Measurements from ENCODE around the gene GAS2L1. TPM values are rescaled to one million over a fixed set of nuclear protein-coding genes. Genes with fewer than 3 reads are reported as not detected.
"Not testable (repeated sequence)": the region's sequence is repeated elsewhere in the genome, so short reads cannot be mapped to it uniquely, and the experiment has no call there.

Gene GAS2L1
- total RNA-seq, 2 donors from 2014 or later = 19.4 to 28.0 TPM

DNA sequence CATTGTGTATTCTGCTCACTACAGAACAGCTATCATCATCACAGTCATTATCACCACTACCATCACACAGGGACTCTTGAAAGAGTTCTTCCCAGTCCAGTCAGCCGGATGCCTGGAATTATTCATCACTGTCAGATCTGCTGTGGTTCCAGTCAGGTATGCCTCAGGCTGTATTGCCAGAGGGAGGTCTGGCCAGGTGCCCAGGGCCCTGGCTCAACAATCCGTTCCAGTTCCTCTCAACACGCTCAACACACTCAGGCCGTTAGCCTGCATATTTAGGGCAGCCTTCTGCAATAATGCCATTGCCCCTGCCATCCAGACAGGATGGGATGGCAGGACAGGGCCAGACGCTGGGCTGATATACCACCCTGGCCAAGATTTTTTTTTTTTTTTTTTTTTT, 37.7 kb downstream of the GAS2L1 start:
- Histone ChIP-seq H3K27me3 (no peaks in the 10 kb centered on the region), H3K27ac (peak overlapping the region; percentile 52 to 61), H3K9me3 (no peaks in the 10 kb centered on the region), H3K4me1 (peaks cover 0 to 27% of the 10 kb centered on the region in 2 donors), H3K4me3 (no peak overlapping the region), H3K36me3 (peaks cover 63% of the 10 kb centered on the region)
- no peak for DNase-seq (ENCODE audit: low spot score)
- TF ChIP-seq, protein P1, sequence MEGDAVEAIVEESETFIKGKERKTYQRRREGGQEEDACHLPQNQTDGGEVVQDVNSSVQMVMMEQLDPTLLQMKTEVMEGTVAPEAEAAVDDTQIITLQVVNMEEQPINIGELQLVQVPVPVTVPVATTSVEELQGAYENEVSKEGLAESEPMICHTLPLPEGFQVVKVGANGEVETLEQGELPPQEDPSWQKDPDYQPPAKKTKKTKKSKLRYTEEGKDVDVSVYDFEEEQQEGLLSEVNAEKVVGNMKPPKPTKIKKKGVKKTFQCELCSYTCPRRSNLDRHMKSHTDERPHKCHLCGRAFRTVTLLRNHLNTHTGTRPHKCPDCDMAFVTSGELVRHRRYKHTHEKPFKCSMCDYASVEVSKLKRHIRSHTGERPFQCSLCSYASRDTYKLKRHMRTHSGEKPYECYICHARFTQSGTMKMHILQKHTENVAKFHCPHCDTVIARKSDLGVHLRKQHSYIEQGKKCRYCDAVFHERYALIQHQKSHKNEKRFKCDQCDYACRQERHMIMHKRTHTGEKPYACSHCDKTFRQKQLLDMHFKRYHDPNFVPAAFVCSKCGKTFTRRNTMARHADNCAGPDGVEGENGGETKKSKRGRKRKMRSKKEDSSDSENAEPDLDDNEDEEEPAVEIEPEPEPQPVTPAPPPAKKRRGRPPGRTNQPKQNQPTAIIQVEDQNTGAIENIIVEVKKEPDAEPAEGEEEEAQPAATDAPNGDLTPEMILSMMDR (IDR thresholded peaks at IDR 0.05) = no peak

DNA sequence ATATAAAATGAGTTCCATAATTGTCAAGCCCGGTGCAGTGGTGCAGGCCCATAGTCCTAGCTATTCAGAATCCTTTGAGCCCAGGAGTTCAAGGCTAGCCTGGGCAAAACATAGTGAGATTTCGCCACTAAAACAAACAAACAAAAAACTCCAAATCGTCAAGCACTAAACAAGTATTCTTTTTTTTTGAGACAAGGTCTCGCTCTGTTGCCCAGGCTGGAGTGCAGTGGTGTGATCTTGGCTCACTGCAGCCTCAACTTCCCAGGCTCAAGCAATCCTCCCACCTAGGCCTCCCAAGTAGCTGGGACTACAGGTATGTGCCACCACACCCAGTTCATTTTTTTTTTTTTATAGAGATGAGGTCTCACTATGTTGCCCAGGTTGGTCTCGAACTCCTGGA, 38.4 kb downstream of the GAS2L1 start:
- not testable (repeated sequence) for H3K4me3 ChIP-seq; H3K27me3 ChIP-seq; H3K9me3 ChIP-seq; DNase-seq (ENCODE audit: low spot score); H3K27ac ChIP-seq
- Histone ChIP-seq H3K36me3 (peaks cover 63% of the 10 kb centered on the region), H3K4me1 (peaks cover 0 to 27% of the 10 kb centered on the region in 2 donors)

DNA sequence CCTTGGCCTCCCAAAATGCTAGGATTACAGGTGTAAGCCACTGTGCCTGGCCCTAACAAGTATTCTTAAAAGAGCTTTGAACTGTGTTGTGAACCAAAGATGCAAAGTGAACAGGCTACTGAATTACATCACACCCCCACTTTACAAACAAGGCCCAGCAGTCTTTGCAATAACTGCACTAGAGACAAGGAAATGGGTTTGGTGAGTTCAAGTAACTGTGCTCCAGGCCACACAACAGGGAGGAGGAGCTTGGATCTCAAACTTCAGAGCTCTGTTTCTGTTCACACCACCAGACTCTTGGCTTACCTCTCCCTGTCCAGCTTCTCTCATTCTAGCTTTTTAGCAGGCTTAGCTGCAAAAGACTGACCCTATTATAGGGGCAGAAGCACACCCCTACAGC, 39.5 kb downstream of the GAS2L1 start:
- Histone ChIP-seq H3K27me3 (no peaks in the 10 kb centered on the region), H3K27ac (no peak overlapping the region), H3K36me3 (peaks cover 63% of the 10 kb centered on the region), H3K4me3 (no peak overlapping the region), H3K4me1 (peaks cover 0 to 27% of the 10 kb centered on the region in 2 donors), H3K9me3 (no peaks in the 10 kb centered on the region)
- DNase-seq (ENCODE audit: low spot score) = no peak
- TF ChIP-seq, protein P1 (IDR thresholded peaks at IDR 0.05) = no peak

DNA sequence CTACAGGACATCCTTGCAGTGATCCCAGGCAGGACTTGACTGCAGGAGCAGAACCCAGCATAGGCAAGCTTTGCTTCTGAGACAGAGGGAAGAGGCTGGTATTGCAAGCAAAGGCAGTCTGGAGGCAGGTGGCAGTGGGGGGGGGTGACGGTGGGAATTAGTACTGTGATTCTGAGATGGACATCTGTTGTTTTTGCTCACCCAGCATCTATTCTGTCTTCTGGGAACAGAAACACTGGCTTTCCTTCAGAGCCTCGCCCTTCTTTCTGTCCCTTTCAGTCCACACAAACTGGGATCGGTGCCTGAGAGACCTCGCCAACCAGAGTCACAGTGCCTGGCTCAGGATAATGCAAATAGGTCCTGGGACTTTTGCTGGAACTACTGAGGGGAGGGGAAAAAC, 40.2 kb downstream of the GAS2L1 start:
- Histone ChIP-seq H3K9me3 (no peaks in the 10 kb centered on the region), H3K4me3 (no peak overlapping the region), H3K36me3 (peaks cover 63% of the 10 kb centered on the region), H3K27me3 (no peaks in the 10 kb centered on the region), H3K4me1 (peaks cover 0 to 26% of the 10 kb centered on the region in 2 donors), H3K27ac (no peak overlapping the region)
- no peak for DNase-seq (ENCODE audit: low spot score)
- TF ChIP-seq, protein P1 (IDR thresholded peaks at IDR 0.05) = no peak

DNA sequence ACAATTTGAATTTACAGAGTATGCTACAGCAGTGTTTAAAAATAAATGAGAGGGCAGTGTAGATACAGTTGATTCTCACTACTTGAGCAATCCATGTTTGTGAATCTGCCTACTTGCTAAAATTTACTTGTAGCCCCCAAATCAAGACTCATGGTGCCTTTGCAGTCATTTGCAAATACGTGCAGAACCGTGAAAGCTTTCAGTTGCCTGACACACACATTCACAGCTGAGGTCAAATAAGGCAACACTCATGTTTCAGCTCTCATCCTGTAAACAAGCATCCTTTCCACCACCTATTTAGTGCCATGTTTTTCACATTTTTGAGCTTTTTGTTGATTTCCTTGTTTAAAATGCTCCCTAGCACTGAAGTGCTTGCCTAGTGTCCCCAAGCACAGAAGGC, 41.6 kb downstream of the GAS2L1 start:
- TF ChIP-seq, protein P1 (IDR thresholded peaks at IDR 0.05) = no peak
- Histone ChIP-seq H3K27ac (no peak overlapping the region), H3K27me3 (no peaks in the 10 kb centered on the region), H3K9me3 (no peaks in the 10 kb centered on the region), H3K4me1 (peaks cover 0 to 13% of the 10 kb centered on the region in 2 donors), H3K36me3 (peaks cover 67% of the 10 kb centered on the region), H3K4me3 (no peak overlapping the region)
- DNase-seq (ENCODE audit: low spot score) = no peak

DNA sequence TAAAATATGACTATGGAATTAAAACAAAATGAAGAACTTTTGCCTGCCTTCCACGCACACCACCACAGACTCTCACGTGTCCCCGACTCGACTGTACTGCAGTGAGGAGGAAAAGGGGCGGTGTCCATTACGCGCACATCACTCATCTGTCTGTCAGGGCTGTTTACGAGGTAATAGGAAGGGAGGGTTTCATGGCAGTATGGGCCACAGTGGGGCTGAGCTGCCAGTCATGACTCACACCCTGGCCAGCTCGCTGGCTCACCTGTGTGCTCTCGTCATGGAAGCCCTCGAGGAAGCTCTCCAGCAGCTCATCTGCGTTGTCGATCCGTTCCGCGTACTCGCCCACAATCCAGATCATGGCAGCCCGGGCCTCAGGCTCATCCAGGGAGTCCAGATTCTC, 42.5 kb downstream of the GAS2L1 start:
- H3K27me3 ChIP-seq = no peaks in the 10 kb centered on the region
- TF ChIP-seq, protein P1 (IDR thresholded peaks at IDR 0.05) = no peak
- peaks cover 76% of the 10 kb centered on the region for H3K36me3 ChIP-seq
- DNase-seq (ENCODE audit: low spot score) = no peak
- no peaks in the 10 kb centered on the region for H3K9me3 ChIP-seq
- H3K4me3 ChIP-seq = no peak overlapping the region
- H3K4me1 ChIP-seq = peaks cover 0 to 7% of the 10 kb centered on the region in 2 donors
- H3K27ac ChIP-seq = no peak overlapping the region

Measured in right atrium auricular region (tissue), 2 donors.